Right lobe of liver (tissue), 4 donors: ENCODE measurements around the gene NECAB2.

ENCODE experiments used
- POLR2A ChIP-seq: fragments of 450-650 bp; IDR thresholded peaks from one replicate; pipeline ENCODE4 v1.6.1; 2017; ENCODE audit warnings: antibody characterized with exemption, mild to moderate bottlenecking
- TF ChIP-seq, protein P1 (sequence below), 4 donors: fragments of 200-600 bp in 3 of 4; fragments of 450-650 bp in 1 of 4; IDR thresholded peaks; one replicate each; pipeline versions ENCODE4 v1.5.1 to v1.8.0; 2016 to 2022; ENCODE audit warnings: antibody characterized with exemption in 4 of 4, mild to moderate bottlenecking in 2 of 4
- donor health status: DM: no; HTN: no; CAD: no.
- donor health status: DM: no; HTN: no; CAD: no.
- donor health status: DM: no; HTN: yes; CAD: no.

DNA sequence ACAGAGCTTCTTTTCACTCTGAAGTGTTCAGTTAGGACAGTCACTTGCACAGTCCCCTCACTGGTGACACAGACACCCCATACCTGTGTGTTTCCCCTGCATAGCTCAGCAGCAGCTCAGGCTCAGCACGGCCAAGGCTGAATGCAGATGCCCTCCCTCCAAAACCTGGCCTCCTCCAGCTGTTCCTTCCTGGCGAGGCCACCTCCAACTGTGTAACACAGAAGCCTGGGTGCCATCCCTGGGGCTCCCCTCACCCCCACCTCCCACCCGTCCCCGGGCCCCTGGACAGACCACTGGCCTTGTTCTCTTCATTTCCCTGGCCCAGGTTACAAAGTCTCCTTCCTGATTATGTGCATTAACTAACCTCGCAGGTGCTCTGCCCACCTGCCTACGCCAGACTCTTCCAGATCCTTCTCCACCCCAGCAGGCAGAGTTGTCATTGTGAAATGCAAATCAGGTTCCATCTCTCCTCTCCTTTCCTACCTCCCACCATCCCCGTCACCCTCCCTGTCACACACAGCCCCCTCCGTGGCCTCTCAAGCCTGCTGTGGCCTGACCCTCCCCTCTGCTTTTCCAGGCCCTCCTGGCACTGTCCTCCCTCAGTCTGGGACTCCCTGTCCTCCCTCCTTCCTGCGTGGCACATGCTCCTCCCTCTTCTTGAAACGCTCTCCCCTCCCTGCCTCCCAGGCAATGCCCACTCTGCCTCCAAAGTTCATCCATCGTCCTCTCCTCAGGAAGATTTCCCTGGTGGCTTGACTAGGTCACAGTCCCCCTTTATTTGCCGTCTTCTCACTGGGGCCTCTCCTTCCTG lies 42.7 kb upstream of the NECAB2 start:
- TF ChIP-seq, protein P1, sequence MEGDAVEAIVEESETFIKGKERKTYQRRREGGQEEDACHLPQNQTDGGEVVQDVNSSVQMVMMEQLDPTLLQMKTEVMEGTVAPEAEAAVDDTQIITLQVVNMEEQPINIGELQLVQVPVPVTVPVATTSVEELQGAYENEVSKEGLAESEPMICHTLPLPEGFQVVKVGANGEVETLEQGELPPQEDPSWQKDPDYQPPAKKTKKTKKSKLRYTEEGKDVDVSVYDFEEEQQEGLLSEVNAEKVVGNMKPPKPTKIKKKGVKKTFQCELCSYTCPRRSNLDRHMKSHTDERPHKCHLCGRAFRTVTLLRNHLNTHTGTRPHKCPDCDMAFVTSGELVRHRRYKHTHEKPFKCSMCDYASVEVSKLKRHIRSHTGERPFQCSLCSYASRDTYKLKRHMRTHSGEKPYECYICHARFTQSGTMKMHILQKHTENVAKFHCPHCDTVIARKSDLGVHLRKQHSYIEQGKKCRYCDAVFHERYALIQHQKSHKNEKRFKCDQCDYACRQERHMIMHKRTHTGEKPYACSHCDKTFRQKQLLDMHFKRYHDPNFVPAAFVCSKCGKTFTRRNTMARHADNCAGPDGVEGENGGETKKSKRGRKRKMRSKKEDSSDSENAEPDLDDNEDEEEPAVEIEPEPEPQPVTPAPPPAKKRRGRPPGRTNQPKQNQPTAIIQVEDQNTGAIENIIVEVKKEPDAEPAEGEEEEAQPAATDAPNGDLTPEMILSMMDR (IDR thresholded peaks at IDR 0.05), result no peak
- no peak for TF ChIP-seq POLR2A
